SJCRH30 (cell line): ENCODE data around the gene MEGF8. TPM values are rescaled to one million over a fixed set of nuclear protein-coding genes. Genes with fewer than 3 reads are reported as not detected.
"Not testable (repeated sequence)": the region's sequence is repeated elsewhere in the genome, so short reads cannot be mapped to it uniquely, and the experiment has no call there.

Source experiments
- DNase-seq, 2 experiments: peaks; one replicate each; pipeline ENCODE4 v3.0.0-alpha.2; 2015 to 2020
- H3K27ac ChIP-seq: fragments of 250-450 bp; sonication (Bioruptor Pico); 2 replicates; pipeline ENCODE4 v1.5.1; 2020; ENCODE audit warnings: mild to moderate bottlenecking, moderate library complexity
- H3K27me3 ChIP-seq: fragments of 250-450 bp; sonication (Bioruptor Pico); 2 replicates; pipeline ENCODE4 v1.5.1; 2020; ENCODE audit warnings: mild to moderate bottlenecking, moderate library complexity
- H3K36me3 ChIP-seq: fragments of 250-450 bp; sonication (Bioruptor Pico); 2 replicates; pipeline ENCODE4 v1.5.1; 2020; ENCODE audit warnings: mild to moderate bottlenecking, moderate library complexity
- H3K4me1 ChIP-seq: fragments of 250-450 bp; sonication (Bioruptor Pico); 2 replicates; pipeline ENCODE4 v1.5.1; 2020; ENCODE audit warnings: mild to moderate bottlenecking, moderate library complexity
- H3K4me3 ChIP-seq: fragments of 250-450 bp; sonication (Bioruptor Pico); 2 replicates; pipeline ENCODE4 v1.5.1; 2020; ENCODE audit warnings: mild to moderate bottlenecking, moderate library complexity
- H3K9me3 ChIP-seq: fragments of 250-450 bp; sonication (Bioruptor Pico); replicated peaks from 2 replicates; pipeline ENCODE4 v1.5.1; 2020; ENCODE audit warnings: mild to moderate bottlenecking, moderate library complexity
- total RNA-seq: library from RNA; depleted of rRNA; stranded (reverse); fragments of >200 nt; shearing (Covaris generic); gene quantifications from 2 replicates; pipeline ENCODE4 v1.2.3, GENCODE V29; 2014

The MEGF8 gene
- total RNA-seq, 1 experiment from 2014 or later = 19.9 TPM

DNA sequence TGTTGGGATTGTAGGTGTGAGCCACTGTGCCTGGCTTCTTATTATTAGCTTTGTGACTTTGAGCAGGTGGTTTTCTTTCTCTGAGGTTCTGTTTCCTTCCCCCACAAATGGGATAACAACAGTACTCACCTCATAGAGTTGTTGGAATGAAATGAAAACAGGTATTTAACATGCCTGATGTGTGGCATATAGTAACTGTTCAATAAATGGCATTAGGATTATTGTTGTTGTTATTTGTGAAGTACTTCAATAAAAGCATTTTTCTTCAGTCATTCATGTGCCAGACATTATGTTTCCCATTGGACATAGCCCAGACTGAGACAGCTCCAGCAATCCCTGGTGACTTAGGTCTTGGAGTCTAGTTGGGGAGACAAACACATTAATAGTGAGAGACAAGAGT is 1.5 kb downstream of the MEGF8 start:
- no peaks in the 10 kb centered on the region for H3K27me3 ChIP-seq
- no peak overlapping the region for H3K4me3 ChIP-seq
- no peak for DNase-seq
- no peaks in the 10 kb centered on the region for H3K9me3 ChIP-seq
- H3K36me3 ChIP-seq = no peaks in the 10 kb centered on the region
- peaks cover 6% of the 10 kb centered on the region; the same call in 1 of the 2 replicates for H3K4me1 ChIP-seq
- no peak overlapping the region for H3K27ac ChIP-seq

DNA sequence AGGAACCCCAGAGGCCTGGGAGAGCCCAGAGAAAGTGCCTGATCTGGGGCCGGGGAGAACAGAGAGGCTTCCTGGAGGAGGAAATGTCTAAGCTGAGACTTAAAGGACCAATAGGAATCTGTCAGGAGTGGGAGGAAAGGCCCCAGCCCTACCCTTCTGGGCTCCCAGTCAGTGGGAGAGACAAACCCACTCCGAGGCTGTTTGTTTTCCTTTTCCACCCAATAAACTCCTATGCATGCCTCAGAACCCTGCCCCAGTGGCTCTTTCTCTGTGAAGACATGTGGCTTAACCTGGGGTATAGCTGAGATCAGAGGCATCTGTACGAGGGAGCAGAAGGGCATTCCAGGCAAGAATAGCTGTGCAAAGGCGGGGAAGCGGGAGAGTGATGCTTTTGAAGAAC is 1.9 kb downstream of the MEGF8 start:
- no peak overlapping the region for H3K27ac ChIP-seq
- no peaks in the 10 kb centered on the region for H3K36me3 ChIP-seq
- no peak for DNase-seq
- H3K9me3 ChIP-seq = no peaks in the 10 kb centered on the region
- no peak overlapping the region for H3K4me3 ChIP-seq
- no peaks in the 10 kb centered on the region for H3K27me3 ChIP-seq
- peaks cover 8% of the 10 kb centered on the region; the same call in 1 of the 2 replicates for H3K4me1 ChIP-seq

DNA sequence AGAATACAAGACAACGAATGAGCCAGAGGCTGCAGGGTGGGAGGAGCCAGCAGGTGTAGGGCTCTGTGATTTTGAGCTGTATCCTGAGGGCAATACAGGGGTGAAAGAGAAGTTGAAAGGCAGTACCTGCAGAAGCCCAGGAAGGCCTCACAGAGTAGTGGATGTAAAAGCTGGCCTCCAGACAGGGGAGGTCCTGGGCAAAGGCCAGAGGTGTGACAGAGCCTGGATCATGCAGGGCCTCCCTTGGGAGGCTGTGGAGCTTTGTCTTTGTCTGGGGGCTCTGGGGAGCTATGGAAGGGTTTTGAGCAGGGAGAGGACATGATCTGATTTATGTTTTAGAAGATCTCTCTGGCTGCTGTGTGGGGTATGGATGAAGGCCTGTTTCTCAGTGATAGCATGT is 2.7 kb downstream of the MEGF8 start:
- DNase-seq = no peak
- Histone ChIP-seq H3K4me3 (no peak overlapping the region), H3K9me3 (no peaks in the 10 kb centered on the region), H3K4me1 (peaks cover 8% of the 10 kb centered on the region; the same call in 1 of the 2 replicates), H3K27me3 (no peaks in the 10 kb centered on the region), H3K36me3 (no peaks in the 10 kb centered on the region), H3K27ac (no peak overlapping the region)

DNA sequence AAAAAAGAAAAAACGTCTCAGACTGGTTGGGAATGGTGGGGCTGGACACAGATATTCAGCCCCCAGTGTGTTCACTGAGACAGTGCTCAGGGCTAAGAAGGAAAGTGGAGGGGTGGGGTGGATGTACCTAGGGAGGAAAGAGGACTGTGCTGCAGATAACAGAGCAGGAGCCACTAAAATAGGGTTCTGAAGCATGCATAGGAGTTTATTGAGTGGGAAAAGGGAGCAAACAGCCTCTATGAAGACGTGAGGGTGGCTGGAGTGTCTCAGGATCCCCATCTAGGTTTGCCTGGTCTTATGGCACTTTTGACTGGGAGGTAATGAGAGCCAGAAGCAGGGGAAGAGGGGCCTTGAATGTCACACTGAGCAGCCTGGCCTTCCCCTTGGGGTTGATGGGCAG is 3.4 kb downstream of the MEGF8 start:
- Histone ChIP-seq H3K27ac (no peak overlapping the region), H3K4me3 (no peak overlapping the region), H3K27me3 (no peaks in the 10 kb centered on the region), H3K36me3 (no peaks in the 10 kb centered on the region), H3K9me3 (no peaks in the 10 kb centered on the region), H3K4me1 (peaks cover 8% of the 10 kb centered on the region; the same call in 1 of the 2 replicates)
- DNase-seq = peak in 1 of 2 experiments; percentile 26

DNA sequence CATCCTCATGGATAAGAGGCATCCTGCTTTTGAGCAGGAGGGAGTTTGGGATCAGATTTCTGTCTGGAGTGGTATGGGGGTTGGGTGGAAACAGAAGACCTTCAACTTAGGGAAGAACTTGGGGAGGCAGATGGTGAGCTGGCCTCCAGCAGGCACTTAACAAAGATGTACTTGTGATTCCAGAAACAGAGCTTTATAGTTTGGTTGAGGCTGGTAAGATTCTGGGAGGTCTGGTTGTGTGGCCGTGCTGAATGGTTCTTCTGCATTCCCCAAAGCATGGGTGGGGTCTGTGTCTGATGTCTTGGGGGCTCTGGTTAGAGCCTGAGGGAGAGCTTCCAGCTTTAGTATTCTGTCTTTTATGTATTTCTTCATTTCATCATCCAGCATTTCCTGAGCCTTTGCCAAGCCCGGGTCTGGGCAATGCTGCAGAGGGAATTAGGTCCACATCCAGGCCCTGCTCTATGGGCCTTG is 4.8 kb downstream of the MEGF8 start:
- no peak overlapping the region for H3K4me3 ChIP-seq
- H3K4me1 ChIP-seq = peaks cover 8% of the 10 kb centered on the region; the same call in 1 of the 2 replicates
- peak; percentile 59 to 80 for DNase-seq
- no peaks in the 10 kb centered on the region for H3K9me3 ChIP-seq
- H3K27ac ChIP-seq = peak overlapping the region; percentile 26; the same call in 1 of the 2 replicates
- no peaks in the 10 kb centered on the region for H3K36me3 ChIP-seq
- no peaks in the 10 kb centered on the region for H3K27me3 ChIP-seq

DNA sequence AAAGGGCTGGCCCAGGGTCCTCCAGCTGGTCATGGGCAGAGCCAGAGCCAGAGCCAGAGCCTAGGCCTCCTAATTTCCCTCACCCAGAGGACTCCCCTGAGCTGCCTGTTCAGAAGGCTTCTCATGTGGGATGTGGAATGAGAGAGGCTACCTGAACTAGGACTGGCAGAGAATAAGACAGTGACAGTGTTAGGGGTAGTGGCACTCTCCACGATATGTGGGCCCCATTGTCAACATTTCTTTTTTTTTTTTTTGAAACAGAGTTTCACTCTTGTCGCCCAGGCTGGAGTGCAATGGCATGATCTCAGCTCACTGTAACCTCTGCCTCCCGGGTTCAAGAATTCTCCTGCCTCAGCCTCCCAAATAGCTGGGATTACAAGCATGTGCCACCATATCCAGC is 5.9 kb downstream of the MEGF8 start:
- H3K27me3 ChIP-seq, H3K9me3 ChIP-seq, H3K27ac ChIP-seq, H3K4me3 ChIP-seq, H3K36me3 ChIP-seq, H3K4me1 ChIP-seq, DNase-seq: not testable (repeated sequence)

DNA sequence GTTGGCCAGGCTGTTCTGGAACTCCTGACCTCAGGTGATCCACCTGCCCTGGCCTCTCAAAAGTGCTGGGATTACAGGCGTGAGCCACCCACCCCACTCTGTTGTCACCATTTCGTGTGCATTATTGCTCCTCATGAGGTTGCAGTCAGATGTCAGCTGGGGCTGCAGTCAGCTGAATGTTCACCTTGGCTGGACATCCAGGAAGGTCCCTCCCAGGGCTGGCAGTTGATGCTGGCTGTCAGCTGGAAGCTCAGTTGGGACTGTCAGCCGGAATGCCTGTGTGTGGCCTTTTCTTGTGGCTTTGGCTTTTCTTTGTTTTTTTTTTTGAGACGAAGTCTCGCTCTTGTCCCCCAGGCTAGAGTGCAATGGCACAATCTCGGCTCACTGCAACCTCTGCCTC is 6.6 kb downstream of the MEGF8 start:
- H3K27me3 ChIP-seq = no peaks in the 10 kb centered on the region
- peaks cover 8% of the 10 kb centered on the region; the same call in 1 of the 2 replicates for H3K4me1 ChIP-seq
- H3K4me3 ChIP-seq = no peak overlapping the region
- H3K36me3 ChIP-seq = peaks cover 2% of the 10 kb centered on the region; the same call in 1 of the 2 replicates
- no peak overlapping the region for H3K27ac ChIP-seq
- DNase-seq = peak; percentile 54 to 67
- no peaks in the 10 kb centered on the region for H3K9me3 ChIP-seq

DNA sequence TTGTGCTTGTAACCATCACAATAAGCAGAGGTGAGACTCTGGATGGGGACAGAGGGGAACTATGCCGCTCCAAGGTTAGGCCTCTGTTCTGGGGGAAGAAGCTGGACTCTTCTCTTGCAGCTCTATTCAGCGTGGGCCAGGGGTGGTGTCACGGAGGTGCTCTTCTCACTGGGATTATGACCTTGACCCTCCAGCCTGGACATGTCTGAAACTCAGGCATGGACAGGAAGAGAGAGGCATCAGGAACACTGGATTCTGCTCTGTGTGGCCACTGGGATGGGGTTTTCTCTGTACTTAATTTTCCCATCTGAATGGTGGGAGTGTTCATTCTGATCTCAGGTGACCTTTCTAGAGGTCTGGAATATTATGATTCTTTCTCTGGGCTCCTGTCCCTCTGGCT is 7.6 kb downstream of the MEGF8 start:
- peaks cover 8% of the 10 kb centered on the region; the same call in 1 of the 2 replicates for H3K4me1 ChIP-seq
- DNase-seq = no peak
- no peaks in the 10 kb centered on the region for H3K9me3 ChIP-seq
- no peak overlapping the region for H3K4me3 ChIP-seq
- no peaks in the 10 kb centered on the region for H3K27me3 ChIP-seq
- H3K27ac ChIP-seq = no peak overlapping the region
- H3K36me3 ChIP-seq = peaks cover 2% of the 10 kb centered on the region; the same call in 1 of the 2 replicates

DNA sequence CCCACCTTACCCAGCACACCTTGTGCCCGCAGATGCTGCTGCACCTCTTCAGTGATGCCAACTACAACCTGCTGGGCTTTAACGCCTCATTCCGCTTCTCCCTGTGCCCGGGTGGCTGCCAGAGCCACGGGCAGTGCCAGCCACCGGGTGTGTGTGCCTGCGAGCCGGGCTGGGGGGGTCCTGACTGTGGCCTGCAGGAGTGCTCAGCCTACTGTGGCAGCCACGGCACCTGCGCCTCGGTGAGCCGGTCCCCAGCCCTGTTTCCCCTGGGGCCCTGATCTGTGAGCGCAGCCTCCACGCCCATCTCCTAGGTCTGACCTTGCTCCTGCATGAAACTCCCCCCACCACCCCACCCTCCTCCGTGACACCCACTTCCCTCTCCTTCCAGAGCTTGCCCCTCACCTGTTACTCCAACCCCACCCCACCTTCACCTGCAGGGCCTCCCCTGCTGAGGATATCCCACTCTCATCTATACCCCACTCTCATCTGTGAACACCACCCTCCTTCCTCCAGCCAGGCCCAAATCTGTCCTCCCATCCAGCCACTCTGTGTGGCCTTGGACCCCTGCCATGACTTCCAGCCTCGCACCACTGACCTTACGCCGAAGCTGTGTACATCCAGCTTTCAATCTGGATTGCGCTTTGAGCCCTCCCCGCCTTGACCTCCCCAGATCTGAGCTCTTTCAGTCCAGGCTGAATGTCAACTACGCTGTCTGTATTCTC is 8.7 kb downstream of the MEGF8 start:
- Histone ChIP-seq H3K27ac (no peak overlapping the region), H3K36me3 (peaks cover 2% of the 10 kb centered on the region; the same call in 1 of the 2 replicates), H3K4me1 (peaks cover 8% of the 10 kb centered on the region; the same call in 1 of the 2 replicates), H3K4me3 (no peak overlapping the region), H3K9me3 (no peaks in the 10 kb centered on the region), H3K27me3 (no peaks in the 10 kb centered on the region)
- no peak for DNase-seq

DNA sequence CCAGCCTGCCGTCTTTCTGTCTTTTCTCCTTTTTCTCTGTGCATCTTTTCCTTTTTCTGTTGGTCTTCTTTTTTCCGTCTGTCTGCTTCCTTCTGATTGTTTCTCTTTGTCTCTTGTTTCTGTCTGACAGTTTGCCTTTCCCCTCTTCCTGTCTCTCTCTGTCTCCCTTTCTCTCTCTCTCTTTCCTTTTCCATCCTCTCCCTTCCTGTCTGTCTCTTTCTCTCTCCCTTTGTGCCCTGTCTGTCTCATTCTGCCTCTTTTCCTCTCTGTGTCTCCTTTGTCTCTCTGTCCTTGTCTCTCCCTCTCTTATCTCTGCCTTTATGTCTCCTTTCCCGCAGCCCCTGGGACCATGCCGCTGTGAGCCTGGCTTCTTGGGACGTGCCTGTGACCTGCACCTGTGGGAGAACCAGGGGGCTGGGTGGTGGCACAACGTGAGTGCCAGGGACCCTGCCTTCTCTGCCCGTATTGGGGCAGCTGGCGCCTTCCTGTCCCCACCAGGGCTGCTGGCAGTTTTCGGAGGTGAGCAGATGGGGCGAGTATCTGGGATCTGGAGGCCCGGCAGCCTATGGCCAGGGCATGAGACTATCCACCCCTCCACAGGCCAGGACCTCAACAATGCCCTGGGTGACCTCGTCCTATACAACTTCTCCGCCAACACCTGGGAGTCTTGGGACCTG is 9.4 kb downstream of the MEGF8 start:
- Histone ChIP-seq H3K4me1 (peaks cover 8% of the 10 kb centered on the region; the same call in 1 of the 2 replicates), H3K27me3 (no peaks in the 10 kb centered on the region)

DNA sequence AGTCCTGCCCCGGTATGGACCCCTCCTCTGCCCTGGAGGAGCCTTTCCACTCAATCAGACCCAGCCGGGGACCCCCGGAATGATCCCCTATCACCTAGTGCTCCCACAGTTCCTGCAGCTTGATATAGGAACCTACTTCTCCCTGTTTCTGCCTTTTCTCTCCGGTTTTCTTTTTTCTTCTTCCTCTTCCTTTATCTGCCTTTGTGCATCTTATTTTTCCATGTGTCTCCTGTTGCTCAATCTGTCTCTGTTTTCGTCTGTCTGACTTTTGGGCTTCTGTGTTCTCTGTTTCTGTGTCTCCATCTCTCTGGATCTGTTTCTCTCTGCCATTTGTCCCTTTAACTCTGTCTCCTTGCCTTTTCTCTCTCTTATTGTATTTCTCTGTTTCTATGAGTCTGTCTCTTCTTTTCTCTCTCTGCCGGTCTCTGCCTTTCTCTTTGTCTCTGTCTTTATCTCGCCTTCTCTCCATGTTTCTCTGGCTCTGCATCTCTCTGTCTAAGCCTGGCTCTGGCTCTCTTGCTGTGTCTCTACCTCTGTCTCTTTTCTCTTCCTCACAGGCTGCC is 10.0 kb downstream of the MEGF8 start:
- peaks cover 2% of the 10 kb centered on the region; the same call in 1 of the 2 replicates for H3K36me3 ChIP-seq
- no peak overlapping the region for H3K4me3 ChIP-seq
- peaks cover 6% of the 10 kb centered on the region; the same call in 1 of the 2 replicates for H3K4me1 ChIP-seq
- DNase-seq = no peak
- H3K27me3 ChIP-seq = no peaks in the 10 kb centered on the region
- no peaks in the 10 kb centered on the region for H3K9me3 ChIP-seq
- no peak overlapping the region for H3K27ac ChIP-seq

More for the DNA sequence above, 9.4 kb downstream of the MEGF8 start:
- no peaks in the 10 kb centered on the region for H3K9me3 ChIP-seq
- no peak overlapping the region for H3K27ac ChIP-seq
- peaks cover 2% of the 10 kb centered on the region; the same call in 1 of the 2 replicates for H3K36me3 ChIP-seq
- no peak for DNase-seq
- H3K4me3 ChIP-seq = no peak overlapping the region

DNA sequence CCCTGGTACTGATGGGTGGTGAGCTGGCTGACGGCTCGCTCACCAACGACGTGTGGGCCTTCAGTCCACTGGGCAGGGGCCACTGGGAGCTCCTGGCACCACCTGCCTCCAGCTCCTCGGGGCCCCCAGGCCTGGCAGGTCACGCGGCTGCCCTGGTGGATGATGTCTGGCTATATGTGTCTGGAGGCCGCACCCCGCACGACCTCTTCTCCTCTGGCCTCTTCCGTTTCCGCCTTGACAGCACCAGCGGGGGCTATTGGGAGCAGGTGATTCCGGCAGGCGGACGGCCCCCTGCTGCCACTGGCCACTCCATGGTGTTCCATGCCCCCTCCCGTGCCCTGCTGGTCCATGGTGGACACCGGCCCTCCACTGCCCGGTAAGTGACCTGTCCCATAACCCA is 10.5 kb downstream of the MEGF8 start:
- H3K27ac ChIP-seq = no peak overlapping the region

DNA sequence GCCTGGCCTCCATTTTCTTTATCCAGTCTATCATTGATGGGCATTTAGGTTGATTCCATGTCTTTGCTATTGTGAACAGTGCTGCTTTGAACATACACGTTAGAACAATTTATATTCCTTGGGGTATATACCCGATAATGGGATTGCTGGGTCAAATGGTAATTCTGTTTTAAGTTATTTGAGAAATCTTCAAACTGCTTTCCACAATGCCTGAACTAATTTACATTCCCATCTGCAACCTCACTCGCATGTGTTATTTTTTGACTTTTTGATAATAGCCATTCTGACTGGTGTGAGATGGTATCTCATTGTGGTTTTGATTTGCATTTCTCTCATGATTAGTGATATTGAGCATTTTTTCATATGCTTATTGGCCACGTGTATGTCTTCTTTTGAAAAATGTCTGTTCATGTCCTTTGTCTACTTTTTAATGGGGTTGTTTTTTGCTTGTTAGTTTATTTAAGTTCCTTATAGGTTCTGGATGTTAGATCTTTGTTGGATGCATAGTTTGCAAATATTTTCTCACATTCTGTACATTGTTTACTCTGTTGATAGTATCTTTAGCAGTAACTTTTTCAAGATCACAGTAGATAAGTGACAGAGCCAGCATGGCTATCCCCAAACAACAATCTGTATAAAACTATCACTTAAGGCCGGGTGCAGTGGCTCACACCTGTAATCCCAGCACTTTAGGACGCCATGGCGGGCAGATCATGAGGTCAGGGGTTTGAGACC is 13.9 kb downstream of the MEGF8 start:
- not testable (repeated sequence) for H3K36me3 ChIP-seq, H3K9me3 ChIP-seq, H3K4me3 ChIP-seq

More for the DNA sequence above, 10.5 kb downstream of the MEGF8 start:
- Histone ChIP-seq H3K4me3 (no peak overlapping the region), H3K4me1 (peaks cover 2% of the 10 kb centered on the region; the same call in 1 of the 2 replicates), H3K27me3 (no peaks in the 10 kb centered on the region), H3K9me3 (no peaks in the 10 kb centered on the region), H3K36me3 (peaks cover 2% of the 10 kb centered on the region; the same call in 1 of the 2 replicates)
- no peak for DNase-seq

DNA sequence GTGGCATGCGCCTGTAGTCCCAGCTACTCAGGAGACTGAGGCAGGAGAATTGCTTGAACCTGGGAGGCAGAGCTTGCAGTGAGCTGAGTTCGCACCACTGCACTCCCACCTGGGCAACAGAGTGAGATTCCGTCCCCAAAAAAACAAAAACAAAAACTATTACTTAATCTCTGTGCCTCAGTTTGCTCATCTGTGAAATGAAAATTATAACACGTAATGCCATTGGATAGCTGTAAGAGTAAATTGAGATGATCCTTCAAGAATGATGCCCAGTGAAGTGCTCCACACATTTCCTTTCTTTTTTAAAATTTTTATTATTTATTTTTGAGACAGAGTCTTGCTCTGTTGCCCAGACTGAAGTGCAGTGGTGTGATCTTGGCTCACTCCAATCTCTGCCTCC is 14.5 kb downstream of the MEGF8 start:
- not testable (repeated sequence) for H3K9me3 ChIP-seq, H3K27me3 ChIP-seq, H3K4me1 ChIP-seq, H3K36me3 ChIP-seq, H3K27ac ChIP-seq, H3K4me3 ChIP-seq, DNase-seq

More for the DNA sequence above, 13.9 kb downstream of the MEGF8 start:
- not testable (repeated sequence) for H3K27me3 ChIP-seq, H3K4me1 ChIP-seq, H3K27ac ChIP-seq, DNase-seq
